Fibroblast of mammary gland (primary cell): ENCODE results near the gene GADD45G.
A peak's percentile ranks its signal among the peaks of the same experiment; 100 is the strongest.

Experiments used
- DNase-seq: peaks from one replicate; pipeline ENCODE4 v3.0.0-alpha.2; 2010; ENCODE audit warnings: low read depth
- H3K4me3 ChIP-seq: 2 replicates; pipeline ENCODE4 v1.5.1; 2011; ENCODE audit warnings: low read depth, mild to moderate bottlenecking, low read length, moderate library complexity; ENCODE audit not compliant: control insufficient read depth
- TF ChIP-seq, protein P1 (sequence below): conservative IDR thresholded peaks from 2 replicates; pipeline ENCODE4 v1.5.1; 2011; ENCODE audit warnings: low read depth, low read length, inconsistent platforms; ENCODE audit not compliant: control insufficient read depth, insufficient read depth

Gene GADD45G

DNA sequence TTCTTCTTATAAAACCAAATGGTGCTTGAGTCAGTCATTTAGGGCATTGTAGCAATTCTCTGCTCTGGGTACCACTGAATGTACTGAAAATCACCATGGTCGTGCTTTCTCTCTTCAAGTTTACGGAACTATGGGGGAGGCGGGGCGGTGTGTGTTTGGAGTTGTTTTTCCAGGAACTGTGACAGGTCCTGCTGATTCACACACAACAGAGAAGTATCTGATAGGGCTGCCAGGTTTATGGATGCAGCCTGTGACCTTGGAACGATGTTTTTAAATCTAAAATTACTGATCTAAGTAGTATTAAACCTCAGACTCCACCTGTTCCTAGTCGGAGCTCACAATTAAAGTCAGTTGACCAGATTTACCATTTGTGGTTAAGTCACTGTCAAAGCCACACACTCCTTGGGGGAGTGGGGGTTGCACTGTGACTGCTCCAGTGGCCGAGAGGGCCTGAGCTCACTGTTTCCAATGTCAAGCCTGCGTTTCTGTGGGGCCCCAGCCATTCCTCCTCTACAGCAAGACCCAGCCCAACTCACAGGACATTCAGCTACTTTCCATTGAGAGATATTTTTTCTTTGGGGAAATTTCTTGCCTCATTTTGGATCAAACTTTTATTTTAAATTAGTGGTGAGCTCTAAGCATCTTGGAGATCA lies 44.4 kb downstream of the GADD45G start:
- H3K4me3 ChIP-seq = no peak overlapping the region
- DNase-seq = no peak
- TF ChIP-seq, protein P1, sequence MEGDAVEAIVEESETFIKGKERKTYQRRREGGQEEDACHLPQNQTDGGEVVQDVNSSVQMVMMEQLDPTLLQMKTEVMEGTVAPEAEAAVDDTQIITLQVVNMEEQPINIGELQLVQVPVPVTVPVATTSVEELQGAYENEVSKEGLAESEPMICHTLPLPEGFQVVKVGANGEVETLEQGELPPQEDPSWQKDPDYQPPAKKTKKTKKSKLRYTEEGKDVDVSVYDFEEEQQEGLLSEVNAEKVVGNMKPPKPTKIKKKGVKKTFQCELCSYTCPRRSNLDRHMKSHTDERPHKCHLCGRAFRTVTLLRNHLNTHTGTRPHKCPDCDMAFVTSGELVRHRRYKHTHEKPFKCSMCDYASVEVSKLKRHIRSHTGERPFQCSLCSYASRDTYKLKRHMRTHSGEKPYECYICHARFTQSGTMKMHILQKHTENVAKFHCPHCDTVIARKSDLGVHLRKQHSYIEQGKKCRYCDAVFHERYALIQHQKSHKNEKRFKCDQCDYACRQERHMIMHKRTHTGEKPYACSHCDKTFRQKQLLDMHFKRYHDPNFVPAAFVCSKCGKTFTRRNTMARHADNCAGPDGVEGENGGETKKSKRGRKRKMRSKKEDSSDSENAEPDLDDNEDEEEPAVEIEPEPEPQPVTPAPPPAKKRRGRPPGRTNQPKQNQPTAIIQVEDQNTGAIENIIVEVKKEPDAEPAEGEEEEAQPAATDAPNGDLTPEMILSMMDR = no peak

DNA sequence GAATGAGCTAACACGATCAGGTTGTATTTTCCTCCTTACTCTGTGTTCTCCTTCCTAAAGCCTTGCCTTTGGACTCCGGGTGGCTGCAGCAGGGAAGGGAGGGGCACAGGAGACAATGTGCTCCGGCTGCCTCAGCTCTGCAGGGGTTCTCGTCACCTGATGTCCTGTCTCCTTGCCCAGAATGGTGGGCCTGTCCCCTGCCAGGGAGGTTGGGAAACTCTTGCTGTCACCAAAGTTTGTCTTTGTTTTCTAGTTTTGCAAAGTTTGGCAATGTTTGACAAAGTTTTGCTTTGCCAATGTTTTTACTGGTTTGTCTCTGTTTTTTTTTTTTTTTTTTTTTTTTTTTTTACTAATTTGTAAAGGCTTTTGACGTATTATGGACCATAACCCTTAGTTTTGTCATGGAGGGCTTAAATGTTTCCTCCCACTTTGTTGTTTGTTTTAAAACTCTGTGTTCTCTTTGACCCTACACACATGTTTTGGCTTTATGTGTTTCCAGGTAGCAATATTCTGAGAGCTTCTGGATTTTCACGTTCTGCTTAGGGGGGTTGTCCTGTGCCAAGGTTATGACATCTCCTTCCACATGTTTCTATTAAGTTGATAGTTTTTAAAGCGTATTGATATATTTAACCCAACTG lies 49.3 kb downstream of the GADD45G start:
- no peak for DNase-seq
- no peak overlapping the region for H3K4me3 ChIP-seq
- TF ChIP-seq, protein P1 = no peak

DNA sequence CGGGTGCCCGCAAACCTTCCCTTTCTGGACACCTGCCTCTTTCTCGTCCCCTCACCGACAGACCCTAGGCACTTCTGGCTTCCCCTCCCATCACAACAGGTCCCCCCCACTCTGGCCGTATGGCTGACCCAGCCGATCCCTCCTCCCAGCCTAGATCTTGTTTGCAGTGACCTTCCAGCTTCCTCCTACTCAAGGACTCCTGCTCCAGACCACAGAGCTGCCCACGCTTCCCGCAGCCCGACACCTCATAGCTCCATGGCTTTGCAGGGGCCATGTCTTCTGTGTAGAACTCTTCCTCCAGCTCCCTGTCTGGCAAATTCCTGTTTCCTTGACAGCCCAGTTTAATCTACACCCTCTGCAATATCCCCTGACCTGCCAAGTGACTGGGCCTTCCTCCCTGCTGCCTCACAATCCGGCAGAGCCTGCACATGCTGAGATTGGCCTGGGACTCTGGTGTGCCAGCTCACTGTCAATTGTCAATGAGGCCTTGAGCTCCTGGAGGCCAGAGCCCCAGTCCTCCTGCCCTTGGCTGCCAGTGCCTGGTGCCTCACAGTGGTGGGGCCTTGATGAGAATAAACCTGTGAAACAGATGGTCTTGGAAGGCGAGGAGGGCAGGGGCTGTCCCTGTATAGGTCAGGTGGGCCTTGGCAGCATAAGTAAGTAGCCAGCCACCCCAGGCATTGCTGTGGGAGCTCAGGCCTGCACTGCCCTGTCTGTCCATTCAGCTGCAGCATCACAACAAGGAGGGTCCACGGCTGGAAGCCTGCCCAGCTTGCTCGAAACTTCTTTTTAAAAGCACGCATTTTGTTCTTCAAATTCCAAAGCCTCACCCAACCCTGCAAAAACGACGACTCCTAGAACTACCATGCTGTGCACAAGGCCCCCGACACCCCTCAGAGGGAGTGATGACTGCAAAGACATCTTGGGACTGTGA lies 50.5 kb downstream of the GADD45G start:
- no peak overlapping the region for H3K4me3 ChIP-seq
- peak; percentile 37 for DNase-seq
- TF ChIP-seq, protein P1 = no peak
